ENCODE results near the gene KMO. TPM values are rescaled to one million over a fixed set of nuclear protein-coding genes. Genes with fewer than 3 reads are reported as not detected.

KMO gene
- total and polyA plus RNA-seq, 7 donors = 0.27 to 5.4 (median 1.8) TPM

GRCh38 chr1:241527146-241527545 lies 5.0 kb upstream of the KMO start:
- intact Hi-C loops (cut with DNase I) = no loop called here
- no peak overlapping the region for H3K27ac ChIP-seq

GRCh38 chr1:241531195-241532161 lies 700 bp upstream of the KMO start:
- WGBS, 2 donors = 0 to 4% methylated on average over 11 of the region's 11 CpGs
- TF ChIP-seq POLR2AphosphoS5 (IDR thresholded peaks at IDR 0.05) (no peak), POLR2A (IDR thresholded peaks at IDR 0.05) (no peak), CTCF (IDR thresholded peaks at IDR 0.05) (peak; percentile 18 to 49 (median 36)), EP300 (IDR thresholded peaks at IDR 0.05) (no peak)
- peak overlapping the region; percentile 18 to 45 (median 39) for H3K4me3 ChIP-seq
- H3K27ac ChIP-seq = peak overlapping the region in 1 of 4 donors; percentile 18
- H3K27me3 ChIP-seq = no peaks in the 10 kb centered on the region
- intact Hi-C loops (cut with DNase I) = no loop called here
- H3K4me1 ChIP-seq = no peaks in the 10 kb centered on the region
- no peaks in the 10 kb centered on the region for H3K36me3 ChIP-seq
- no peak for DNase-seq
- H3K9me3 ChIP-seq = no peaks in the 10 kb centered on the region

More at GRCh38 chr1:241527146-241527545, 5.0 kb upstream of the KMO start:
- Histone ChIP-seq H3K4me3 (no peak overlapping the region), H3K9me3 (no peaks in the 10 kb centered on the region), H3K27me3 (no peaks in the 10 kb centered on the region), H3K36me3 (no peaks in the 10 kb centered on the region), H3K4me1 (no peaks in the 10 kb centered on the region)
- WGBS, 2 donors = 70 to 89% methylated on average over 3 of the region's 3 CpGs
- DNase-seq = no peak
- no peak for TF ChIP-seq POLR2AphosphoS5 (IDR thresholded peaks at IDR 0.05)
- no peak for TF ChIP-seq POLR2A (IDR thresholded peaks at IDR 0.05)
- no peak for TF ChIP-seq EP300 (IDR thresholded peaks at IDR 0.05)
- TF ChIP-seq CTCF (IDR thresholded peaks at IDR 0.05) = no peak

GRCh38 chr1:241532864-241533263 lies 686 bp downstream of the KMO start:
- DNase-seq = no peak
- Histone ChIP-seq H3K27ac (no peak overlapping the region), H3K4me3 (no peak overlapping the region), H3K36me3 (no peaks in the 10 kb centered on the region), H3K27me3 (no peaks in the 10 kb centered on the region), H3K4me1 (no peaks in the 10 kb centered on the region), H3K9me3 (no peaks in the 10 kb centered on the region)
- WGBS, 2 donors = 66 to 82% methylated on average over 7 of the region's 7 CpGs
- intact Hi-C loops (cut with DNase I) = no loop called here
- TF ChIP-seq POLR2A (IDR thresholded peaks at IDR 0.05) (no peak), CTCF (IDR thresholded peaks at IDR 0.05) (no peak), EP300 (IDR thresholded peaks at IDR 0.05) (no peak), POLR2AphosphoS5 (IDR thresholded peaks at IDR 0.05) (no peak)

DNA sequence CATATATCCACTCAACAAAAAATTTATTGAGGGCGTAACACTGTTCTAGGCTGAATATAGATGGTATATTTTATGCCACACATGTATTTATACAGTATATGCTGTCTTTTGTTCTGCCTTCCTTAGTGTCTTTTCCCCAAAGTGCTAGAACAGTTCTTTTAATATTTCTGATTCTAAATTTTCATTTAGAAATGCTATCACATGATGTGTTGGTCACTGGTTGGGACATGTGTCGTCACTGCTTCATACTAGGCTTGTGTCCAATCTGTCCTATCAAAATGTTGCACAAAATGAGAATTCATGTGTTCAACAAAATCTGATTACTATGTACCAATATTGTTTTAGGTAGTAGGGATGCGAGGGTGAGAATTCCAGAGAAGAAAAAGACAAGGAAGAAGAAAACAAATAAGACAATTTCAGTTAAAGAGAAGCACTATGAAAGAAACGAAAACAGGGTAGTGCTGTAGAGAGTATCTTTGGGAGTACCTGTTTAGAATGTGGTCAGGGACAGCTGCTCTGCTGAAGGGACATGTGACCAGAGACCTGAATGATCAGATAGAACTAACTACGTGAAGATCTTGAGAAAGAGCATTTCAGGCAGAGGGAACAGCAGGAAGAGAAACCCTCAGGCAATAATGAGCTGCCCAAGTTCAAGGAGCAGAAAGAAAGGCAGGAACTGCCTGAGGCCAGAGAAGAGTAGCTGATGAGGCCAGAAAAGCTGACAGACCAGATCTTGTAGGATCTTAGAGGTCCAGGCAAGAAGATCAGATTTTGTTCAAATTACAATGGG lies 1.3 kb downstream of the KMO start:
- Histone ChIP-seq H3K4me3 (no peak overlapping the region), H3K27ac (no peak overlapping the region), H3K9me3 (no peaks in the 10 kb centered on the region), H3K27me3 (no peaks in the 10 kb centered on the region), H3K4me1 (no peaks in the 10 kb centered on the region), H3K36me3 (no peaks in the 10 kb centered on the region)
- no peak for DNase-seq
- WGBS, 2 donors = 61 to 68% methylated on average over 5 of the region's 5 CpGs
- TF ChIP-seq POLR2A (IDR thresholded peaks at IDR 0.05) (no peak), EP300 (IDR thresholded peaks at IDR 0.05) (no peak), CTCF (IDR thresholded peaks at IDR 0.05) (no peak), POLR2AphosphoS5 (IDR thresholded peaks at IDR 0.05) (no peak)
- intact Hi-C loops (cut with DNase I) = no loop called here
